ENCODE measurements around the gene MRPS9.

The MRPS9 gene

GRCh38 chr2:105085525-105085924 is 47.7 kb downstream of the MRPS9 start:
- in situ Hi-C loops (cut with HindIII; ENCODE audit: low sequenced_read_pairs): no loop called here
- TF ChIP-seq CTCF (IDR thresholded peaks at IDR 0.05; ENCODE audit: low read depth, low read length): no peak
- DNase-seq (ENCODE audit: low read depth, low spot score): no peak
- H3K4me3 ChIP-seq (ENCODE audit: low read depth, low read length): no peak overlapping the region

GRCh38 chr2:105087273-105087672 is 49.4 kb downstream of the MRPS9 start:
- DNase-seq (ENCODE audit: low read depth, low spot score): no peak

GRCh38 chr2:105090091-105090490 is 52.2 kb downstream of the MRPS9 start:
- in situ Hi-C loops (cut with HindIII; ENCODE audit: low sequenced_read_pairs): no loop called here

More at GRCh38 chr2:105087273-105087672, 49.4 kb downstream of the MRPS9 start:
- in situ Hi-C loops (cut with HindIII; ENCODE audit: low sequenced_read_pairs): no loop called here
- TF ChIP-seq CTCF (IDR thresholded peaks at IDR 0.05; ENCODE audit: low read depth, low read length): no peak
- H3K4me3 ChIP-seq (ENCODE audit: low read depth, low read length): no peak overlapping the region

GRCh38 chr2:105092797-105093196 is 54.9 kb downstream of the MRPS9 start:
- in situ Hi-C loops (cut with HindIII; ENCODE audit: low sequenced_read_pairs): no loop called here
- no peak for DNase-seq (ENCODE audit: low read depth, low spot score)
- no peak for TF ChIP-seq CTCF (IDR thresholded peaks at IDR 0.05; ENCODE audit: low read depth, low read length)
- H3K4me3 ChIP-seq (ENCODE audit: low read depth, low read length): no peak overlapping the region

More at GRCh38 chr2:105090091-105090490, 52.2 kb downstream of the MRPS9 start:
- TF ChIP-seq CTCF (IDR thresholded peaks at IDR 0.05; ENCODE audit: low read depth, low read length): no peak
- H3K4me3 ChIP-seq (ENCODE audit: low read depth, low read length): no peak overlapping the region
- no peak for DNase-seq (ENCODE audit: low read depth, low spot score)

- DNase-seq (ENCODE audit: low read depth, low spot score): no peak
- no peak for TF ChIP-seq CTCF (IDR thresholded peaks at IDR 0.05; ENCODE audit: low read depth, low read length)
- in situ Hi-C loops (cut with HindIII; ENCODE audit: low sequenced_read_pairs): no loop called here
- H3K4me3 ChIP-seq (ENCODE audit: low read depth, low read length): no peak overlapping the region
Measured at GRCh38 chr2:105099153-105099552, 61.3 kb downstream of the MRPS9 start.

- in situ Hi-C loops (cut with HindIII; ENCODE audit: low sequenced_read_pairs): no loop called here
- DNase-seq (ENCODE audit: low read depth, low spot score): no peak
- no peak for TF ChIP-seq CTCF (IDR thresholded peaks at IDR 0.05; ENCODE audit: low read depth, low read length)
- no peak overlapping the region for H3K4me3 ChIP-seq (ENCODE audit: low read depth, low read length)
Measured at GRCh38 chr2:105100046-105100840, 62.4 kb downstream of the MRPS9 start.
